ENCODE measurements around the gene MAPRE3. TPM values are rescaled to one million over a fixed set of nuclear protein-coding genes. Genes with fewer than 3 reads are reported as not detected.
A peak's percentile ranks its signal among the peaks of the same experiment; 100 is the strongest.

The MAPRE3 gene
- total RNA-seq, 1 donor from 2014 or later, result 16.3 TPM

DNA sequence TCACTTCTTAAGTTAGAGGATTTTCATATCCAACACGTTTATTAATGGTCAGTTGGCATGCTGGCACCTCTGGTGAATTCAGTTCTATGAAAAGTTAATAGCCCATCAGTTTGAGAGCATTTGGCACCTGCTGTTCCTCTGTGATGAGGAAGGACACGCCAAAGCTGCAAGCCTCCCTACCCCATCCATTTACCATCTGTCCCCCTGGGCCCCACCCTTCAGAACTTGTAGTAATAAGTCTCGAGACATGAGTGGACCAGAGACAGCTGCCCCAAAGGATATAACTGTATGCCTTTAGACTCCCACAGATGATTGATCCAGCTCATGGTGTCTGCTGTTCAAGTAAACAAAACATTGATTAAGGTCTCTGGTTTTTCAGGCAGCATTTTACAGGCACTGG is 94.7 kb downstream of the MAPRE3 start:
- no peak for DNase-seq (ENCODE audit: low read depth, low spot score)

GRCh38 chr2:27067385-27067784 is 96.9 kb downstream of the MAPRE3 start:
- Mint-ChIP-seq H3K27me3 (ENCODE audit: low read depth) (no peaks in the 10 kb centered on the region), H3K27ac (ENCODE audit: unreplicated experiment) (no peak overlapping the region), H3K36me3 (ENCODE audit: low read depth) (peaks cover 11% of the 10 kb centered on the region), H3K4me1 (peaks cover 23% of the 10 kb centered on the region), H3K9me3 (no peaks in the 10 kb centered on the region), H3K4me3 (peak overlapping the region; percentile 41)
- TF ChIP-seq, protein P1, sequence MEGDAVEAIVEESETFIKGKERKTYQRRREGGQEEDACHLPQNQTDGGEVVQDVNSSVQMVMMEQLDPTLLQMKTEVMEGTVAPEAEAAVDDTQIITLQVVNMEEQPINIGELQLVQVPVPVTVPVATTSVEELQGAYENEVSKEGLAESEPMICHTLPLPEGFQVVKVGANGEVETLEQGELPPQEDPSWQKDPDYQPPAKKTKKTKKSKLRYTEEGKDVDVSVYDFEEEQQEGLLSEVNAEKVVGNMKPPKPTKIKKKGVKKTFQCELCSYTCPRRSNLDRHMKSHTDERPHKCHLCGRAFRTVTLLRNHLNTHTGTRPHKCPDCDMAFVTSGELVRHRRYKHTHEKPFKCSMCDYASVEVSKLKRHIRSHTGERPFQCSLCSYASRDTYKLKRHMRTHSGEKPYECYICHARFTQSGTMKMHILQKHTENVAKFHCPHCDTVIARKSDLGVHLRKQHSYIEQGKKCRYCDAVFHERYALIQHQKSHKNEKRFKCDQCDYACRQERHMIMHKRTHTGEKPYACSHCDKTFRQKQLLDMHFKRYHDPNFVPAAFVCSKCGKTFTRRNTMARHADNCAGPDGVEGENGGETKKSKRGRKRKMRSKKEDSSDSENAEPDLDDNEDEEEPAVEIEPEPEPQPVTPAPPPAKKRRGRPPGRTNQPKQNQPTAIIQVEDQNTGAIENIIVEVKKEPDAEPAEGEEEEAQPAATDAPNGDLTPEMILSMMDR (conservative IDR thresholded peaks at IDR 0.05), result no peak
- no peak for DNase-seq (ENCODE audit: low read depth, low spot score)

More for the DNA sequence above, 94.7 kb downstream of the MAPRE3 start:
- Mint-ChIP-seq H3K9me3 (no peaks in the 10 kb centered on the region), H3K4me3 (no peak overlapping the region), H3K27ac (ENCODE audit: unreplicated experiment) (no peak overlapping the region), H3K4me1 (peaks cover 7% of the 10 kb centered on the region), H3K27me3 (ENCODE audit: low read depth) (no peaks in the 10 kb centered on the region), H3K36me3 (ENCODE audit: low read depth) (peaks cover 12% of the 10 kb centered on the region)
- TF ChIP-seq, protein P1 (conservative IDR thresholded peaks at IDR 0.05), result no peak

- no peaks in the 10 kb centered on the region for H3K27me3 Mint-ChIP-seq (ENCODE audit: low read depth)
- H3K27ac Mint-ChIP-seq (ENCODE audit: unreplicated experiment), result no peak overlapping the region
- DNase-seq (ENCODE audit: low read depth, low spot score), result no peak
- no peaks in the 10 kb centered on the region for H3K9me3 Mint-ChIP-seq
- TF ChIP-seq, protein P1 (conservative IDR thresholded peaks at IDR 0.05), result no peak
- H3K36me3 Mint-ChIP-seq (ENCODE audit: low read depth), result peaks cover 6% of the 10 kb centered on the region
- peaks cover 34% of the 10 kb centered on the region for H3K4me1 Mint-ChIP-seq
- peak overlapping the region; percentile 97 for H3K4me3 Mint-ChIP-seq
These were observed 99.0 kb downstream of the MAPRE3 start for GRCh38 chr2:27069436-27069835.

- DNase-seq (ENCODE audit: low read depth, low spot score), result no peak
- TF ChIP-seq, protein P1 (conservative IDR thresholded peaks at IDR 0.05), result no peak
- H3K4me1 Mint-ChIP-seq, result peaks cover 40% of the 10 kb centered on the region
- peaks cover 6% of the 10 kb centered on the region for H3K36me3 Mint-ChIP-seq (ENCODE audit: low read depth)
- H3K4me3 Mint-ChIP-seq, result peak overlapping the region; percentile 97
- H3K27me3 Mint-ChIP-seq (ENCODE audit: low read depth), result no peaks in the 10 kb centered on the region
- H3K9me3 Mint-ChIP-seq, result no peaks in the 10 kb centered on the region
- no peak overlapping the region for H3K27ac Mint-ChIP-seq (ENCODE audit: unreplicated experiment)
These were observed 99.7 kb downstream of the MAPRE3 start for GRCh38 chr2:27069961-27070618.

DNA sequence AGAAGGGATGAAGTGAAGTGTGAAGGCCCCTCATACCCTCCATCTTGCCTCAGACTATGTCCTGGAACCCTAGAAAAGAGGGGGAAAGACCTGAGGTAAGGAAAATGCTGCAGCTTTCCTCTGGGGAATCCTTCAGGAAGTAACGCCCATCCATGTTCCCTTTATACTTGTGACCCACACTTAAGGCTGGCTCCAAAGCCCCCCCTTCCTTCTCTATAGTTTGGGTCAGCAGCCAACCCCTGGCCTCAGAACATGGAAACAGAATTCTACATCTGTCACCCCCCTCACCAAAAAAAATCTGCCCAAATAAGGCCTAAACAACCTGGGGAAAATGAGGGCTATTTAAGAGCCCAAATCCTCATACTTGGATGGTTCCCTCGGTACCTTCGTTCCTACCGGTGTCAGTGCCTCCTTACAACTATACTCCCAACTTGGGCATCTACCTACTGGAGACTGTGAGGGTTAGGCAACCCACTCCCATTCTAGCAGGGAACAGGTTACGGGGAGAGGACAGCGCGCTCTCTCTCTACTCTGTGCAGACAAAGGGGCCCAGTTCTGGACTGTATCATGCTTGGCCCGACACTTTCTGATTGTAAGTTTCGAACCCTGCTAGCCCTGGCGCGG is 100.3 kb downstream of the MAPRE3 start:
- peak overlapping the region; percentile 97 for H3K4me3 Mint-ChIP-seq
- H3K27me3 Mint-ChIP-seq (ENCODE audit: low read depth), result no peaks in the 10 kb centered on the region
- peak overlapping the region; percentile 90 for H3K27ac Mint-ChIP-seq (ENCODE audit: unreplicated experiment)
- no peak for DNase-seq (ENCODE audit: low read depth, low spot score)
- peaks cover 40% of the 10 kb centered on the region for H3K4me1 Mint-ChIP-seq
- peaks cover 3% of the 10 kb centered on the region for H3K36me3 Mint-ChIP-seq (ENCODE audit: low read depth)
- TF ChIP-seq, protein P1 (conservative IDR thresholded peaks at IDR 0.05), result no peak
- H3K9me3 Mint-ChIP-seq, result no peaks in the 10 kb centered on the region
